Mesodermal cell (in vitro differentiated cells): ENCODE results near the gene CSPG5.

ENCODE experiments used
- H3K27ac ChIP-seq: 2 replicates; pipeline ENCODE4 v1.7.0; 2013; ENCODE audit warnings: mild to moderate bottlenecking, low read depth, low read length, moderate library complexity; ENCODE audit not compliant: severe bottlenecking
- H3K36me3 ChIP-seq: 2 replicates; pipeline ENCODE4 v1.7.1; 2013; ENCODE audit warnings: mild to moderate bottlenecking, low read length, moderate library complexity; ENCODE audit not compliant: control insufficient read depth, insufficient read depth
- H3K4me1 ChIP-seq: one replicate; pipeline ENCODE4 v1.7.1; 2013; ENCODE audit warnings: mild to moderate bottlenecking, low read length; ENCODE audit not compliant: insufficient read depth, control insufficient read depth, poor library complexity, severe bottlenecking
- H3K4me3 ChIP-seq: 2 replicates; pipeline ENCODE4 v1.7.0; 2013; ENCODE audit warnings: low read length, control low read depth, mild to moderate bottlenecking; ENCODE audit not compliant: insufficient read depth, poor library complexity, severe bottlenecking; ENCODE audit errors: extremely low read depth
- H3K9me3 ChIP-seq: 2 replicates; pipeline ENCODE4 v1.7.1; 2013; ENCODE audit warnings: mild to moderate bottlenecking, low read length, moderate library complexity; ENCODE audit not compliant: control insufficient read depth
- WGBS, 2 experiments: methylation state at CpG; one replicate each; pipeline ENCODE4 v1.1.5; 2013; ENCODE audit warnings: missing lambda C conversion rate in 2 of 2; ENCODE audit not compliant: insufficient coverage in 2 of 2; 5-methylcytosine and 5-hydroxymethylcytosine counted together

CSPG5 gene

GRCh38 chr3:47536221-47536891 lies 42.3 kb downstream of the CSPG5 start:
- no peak overlapping the region for H3K27ac ChIP-seq
- H3K4me1 ChIP-seq: no peaks in the 10 kb centered on the region
- 91 to 94% methylated on average over 13 to 18 of the region's 19 CpGs for WGBS, 2 experiments
- peaks cover 6% of the 10 kb centered on the region for H3K9me3 ChIP-seq
- H3K4me3 ChIP-seq: no peak overlapping the region
- H3K36me3 ChIP-seq: no peaks in the 10 kb centered on the region

- Histone ChIP-seq H3K27ac (no peak overlapping the region), H3K4me3 (no peak overlapping the region), H3K4me1 (no peaks in the 10 kb centered on the region), H3K36me3 (no peaks in the 10 kb centered on the region), H3K9me3 (peaks cover 6% of the 10 kb centered on the region)
- WGBS, 2 experiments: 92 to 95% methylated on average over 4 to 5 of the region's 5 CpGs
Observed at GRCh38 chr3:47533996-47534454, 44.6 kb downstream of the CSPG5 start.

- Histone ChIP-seq H3K27ac (no peak overlapping the region), H3K4me3 (no peak overlapping the region), H3K9me3 (peaks cover 6% of the 10 kb centered on the region), H3K36me3 (no peaks in the 10 kb centered on the region), H3K4me1 (no peaks in the 10 kb centered on the region)
- no CpG with 5 or more reads among the region's 2 CpGs for WGBS, 2 experiments
Observed at GRCh38 chr3:47533481-47533880, 45.2 kb downstream of the CSPG5 start.

- H3K9me3 ChIP-seq: peaks cover 2% of the 10 kb centered on the region
- 78 to 100% methylated on average over 1 to 3 of the region's 6 CpGs for WGBS, 2 experiments
- no peak overlapping the region for H3K4me3 ChIP-seq
Observed at GRCh38 chr3:47527952-47528725, 50.5 kb downstream of the CSPG5 start.

GRCh38 chr3:47525617-47526016 lies 53.0 kb downstream of the CSPG5 start:
- no peaks in the 10 kb centered on the region for H3K4me1 ChIP-seq
- H3K4me3 ChIP-seq: no peak overlapping the region
- H3K36me3 ChIP-seq: no peaks in the 10 kb centered on the region
- H3K9me3 ChIP-seq: no peaks in the 10 kb centered on the region
- 90 to 100% methylated on average over 1 to 2 of the region's 4 CpGs for WGBS, 2 experiments
- no peak overlapping the region for H3K27ac ChIP-seq

More at GRCh38 chr3:47527952-47528725, 50.5 kb downstream of the CSPG5 start:
- Histone ChIP-seq H3K4me1 (no peaks in the 10 kb centered on the region), H3K36me3 (no peaks in the 10 kb centered on the region), H3K27ac (no peak overlapping the region)

- no peaks in the 10 kb centered on the region for H3K36me3 ChIP-seq
- H3K4me3 ChIP-seq: no peak overlapping the region
- H3K27ac ChIP-seq: no peak overlapping the region
- WGBS, 2 experiments: 79 to 81% methylated on average over 4 of the region's 4 CpGs
- no peaks in the 10 kb centered on the region for H3K9me3 ChIP-seq
- no peaks in the 10 kb centered on the region for H3K4me1 ChIP-seq
Observed at GRCh38 chr3:47523310-47524073, 55.2 kb downstream of the CSPG5 start.

GRCh38 chr3:47522082-47522987 lies 56.3 kb downstream of the CSPG5 start:
- Histone ChIP-seq H3K4me1 (no peaks in the 10 kb centered on the region), H3K9me3 (no peaks in the 10 kb centered on the region), H3K4me3 (no peak overlapping the region), H3K36me3 (no peaks in the 10 kb centered on the region), H3K27ac (no peak overlapping the region)
- WGBS, 2 experiments: 43 to 60% methylated on average over 12 of the region's 15 CpGs

- Histone ChIP-seq H3K4me3 (no peak overlapping the region), H3K27ac (no peak overlapping the region), H3K9me3 (no peaks in the 10 kb centered on the region), H3K36me3 (no peaks in the 10 kb centered on the region), H3K4me1 (no peaks in the 10 kb centered on the region)
Observed at GRCh38 chr3:47520756-47521155, 57.9 kb downstream of the CSPG5 start.

GRCh38 chr3:47517937-47518336 lies 60.7 kb downstream of the CSPG5 start:
- Histone ChIP-seq H3K4me1 (no peaks in the 10 kb centered on the region), H3K36me3 (no peaks in the 10 kb centered on the region), H3K27ac (no peak overlapping the region), H3K4me3 (no peak overlapping the region), H3K9me3 (no peaks in the 10 kb centered on the region)
- WGBS, 2 experiments: 100% methylated on average over 2 of the region's 2 CpGs; no CpG with 5 or more reads in 1 of the 2 experiments

- WGBS, 2 experiments: 65 to 100% methylated on average over 1 to 3 of the region's 5 CpGs
- no peaks in the 10 kb centered on the region for H3K4me1 ChIP-seq
- peaks cover 10% of the 10 kb centered on the region for H3K36me3 ChIP-seq
Observed at GRCh38 chr3:47515864-47516319, 62.8 kb downstream of the CSPG5 start.

More at GRCh38 chr3:47515864-47516319, 62.8 kb downstream of the CSPG5 start:
- no peaks in the 10 kb centered on the region for H3K9me3 ChIP-seq
- no peak overlapping the region for H3K4me3 ChIP-seq
- H3K27ac ChIP-seq: no peak overlapping the region
